HG03060 (cell line): ENCODE results near the gene UBP1.
"Not testable (repeated sequence)": the region's sequence is repeated elsewhere in the genome, so short reads cannot be mapped to it uniquely, and the experiment has no call there.

ENCODE experiments used
- ATAC-seq: cut with Tn5 transposase; IDR thresholded peaks from one replicate; pipeline ENCODE4 v1.9.1; 2021; ENCODE audit warnings: low read depth, moderate number of reproducible peaks; ENCODE audit not compliant: unreplicated experiment

The UBP1 gene

GRCh38 chr3:33440328-33441224 is at the start of gene UBP1:
Gene UBP1 (minus strand): TSS chr3:33440405. CDS start chr3:33439848, 557 bp downstream.
- peak; percentile 92 for ATAC-seq

- ATAC-seq, result no peak
Observed at GRCh38 chr3:33488683-33489082, 48.5 kb upstream of the UBP1 start.

GRCh38 chr3:33488246-33488645 is 48.0 kb upstream of the UBP1 start:
- no peak for ATAC-seq

- no peak for ATAC-seq
Observed at GRCh38 chr3:33482111-33482521, 41.9 kb upstream of the UBP1 start.

- ATAC-seq, result no peak
Observed at GRCh38 chr3:33474896-33475295, 34.7 kb upstream of the UBP1 start.

GRCh38 chr3:33473813-33474212 is 33.6 kb upstream of the UBP1 start:
- ATAC-seq, result no peak

- ATAC-seq, result no peak
Observed at GRCh38 chr3:33467786-33468185, 27.6 kb upstream of the UBP1 start.

- no peak for ATAC-seq
Observed at GRCh38 chr3:33461097-33461496, 20.9 kb upstream of the UBP1 start.

GRCh38 chr3:33459577-33459976 is 19.4 kb upstream of the UBP1 start:
- not testable (repeated sequence) for ATAC-seq

- no peak for ATAC-seq
Observed at GRCh38 chr3:33458446-33458845, 18.2 kb upstream of the UBP1 start.

- no peak for ATAC-seq
Observed at GRCh38 chr3:33456756-33457155, 16.6 kb upstream of the UBP1 start.

- no peak for ATAC-seq
Observed at GRCh38 chr3:33453331-33453761, 13.1 kb upstream of the UBP1 start.

GRCh38 chr3:33451994-33452393 is 11.8 kb upstream of the UBP1 start:
- ATAC-seq, result not testable (repeated sequence)

GRCh38 chr3:33447958-33448357 is 7.8 kb upstream of the UBP1 start:
- no peak for ATAC-seq

GRCh38 chr3:33447256-33447625 is 7.0 kb upstream of the UBP1 start:
- not testable (repeated sequence) for ATAC-seq

- no peak for ATAC-seq
Observed at GRCh38 chr3:33442190-33442589, 2.0 kb upstream of the UBP1 start.

- ATAC-seq, result peak; percentile 1
Observed at GRCh38 chr3:33441225-33441976, 1.2 kb upstream of the UBP1 start.

GRCh38 chr3:33439546-33440327 is 468 bp downstream of the UBP1 start:
- peak; percentile 0 for ATAC-seq

GRCh38 chr3:33438881-33439545 is 1.2 kb downstream of the UBP1 start:
- ATAC-seq, result no peak

- no peak for ATAC-seq
Observed at GRCh38 chr3:33438284-33438668, 1.9 kb downstream of the UBP1 start.
